ENCODE data around the gene MDGA2. TPM values are rescaled to one million over a fixed set of nuclear protein-coding genes. Genes with fewer than 3 reads are reported as not detected.

MDGA2 gene
- total and polyA plus RNA-seq, 2 of the 4 experiments (the other 2 are of a cell fraction), result 0.02 TPM; not detected in 1

DNA sequence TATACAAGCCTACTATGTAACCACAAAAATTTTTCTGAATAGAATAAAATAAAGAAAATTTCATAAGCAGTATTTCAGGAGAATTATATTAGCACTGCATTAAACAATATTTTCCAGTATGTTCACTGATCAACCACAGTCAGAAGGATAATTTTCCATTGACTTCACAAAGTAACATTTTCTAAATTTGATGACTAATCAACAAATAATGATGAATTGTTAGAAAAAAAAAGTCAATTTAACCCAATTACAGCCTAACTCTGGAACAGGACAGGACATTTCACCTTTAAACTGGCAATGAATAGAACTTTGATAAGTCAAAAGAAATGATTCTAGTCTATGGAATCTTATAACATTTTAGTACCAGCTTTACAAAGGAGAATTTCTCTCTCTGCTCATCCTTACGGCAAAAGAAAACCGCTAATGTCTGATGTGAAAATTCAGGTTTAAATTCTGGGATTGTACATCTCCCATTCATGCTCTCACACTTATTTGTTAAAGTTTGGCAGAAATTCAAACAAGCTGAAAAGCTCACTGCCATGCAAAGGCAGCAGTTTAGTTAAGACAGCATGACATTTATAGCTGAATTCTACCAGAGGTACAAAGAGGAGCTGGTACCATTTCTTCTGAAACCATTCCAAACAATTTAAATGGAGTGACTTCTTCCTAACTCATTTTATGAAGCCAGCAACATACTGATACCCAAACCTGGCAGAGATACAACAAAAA, 84.5 kb downstream of the MDGA2 start:
- TF ChIP-seq MAFK (IDR thresholded peaks at IDR 0.05; ENCODE audit: low read depth, low read length) (peak; percentile 89), MAZ (IDR thresholded peaks at IDR 0.05; ENCODE audit: borderline replicate concordance, low read depth, low read length) (no peak)
- Histone ChIP-seq H2AK9ac (replicated peaks; ENCODE audit: low read depth, low read length, poor library complexity) (no peak overlapping the region), H3K56ac (ENCODE audit: extremely low read depth, insufficient read depth, low read length) (no peak overlapping the region), H4K5ac (ENCODE audit: low read depth, low read length) (no peak overlapping the region), H3K27ac (ENCODE audit: insufficient read depth, low read length) (no peak overlapping the region), H3K9ac (ENCODE audit: low read depth, low read length) (no peak overlapping the region), H2AFZ (replicated peaks; ENCODE audit: low read length, poor library complexity) (no peak overlapping the region), H3K9me1 (ENCODE audit: insufficient read depth, low read length) (no peaks in the 10 kb centered on the region), H3K14ac (replicated peaks; ENCODE audit: low read depth, low read length) (no peak overlapping the region), H4K8ac (ENCODE audit: low read depth in 2 of 2, low read length in 2 of 2) (no peak overlapping the region), H3K36me3 (ENCODE audit: control insufficient read depth, insufficient read depth, low read length) (no peaks in the 10 kb centered on the region), H4K91ac (ENCODE audit: insufficient read depth, low read depth, low read length) (no peak overlapping the region), H2BK20ac (ENCODE audit: low read depth, low read length) (no peak overlapping the region), H3K79me1 (ENCODE audit: low read depth in 1 of 2, low read length in 2 of 2) (no peaks in the 10 kb centered on the region), H2BK5ac (ENCODE audit: low read depth, low read length, poor library complexity, severe bottlenecking) (no peak overlapping the region), H3K4me2 (ENCODE audit: low read depth, low read length) (no peak overlapping the region), H3K9me3 (ENCODE audit: control insufficient read depth, insufficient read depth, low read length) (peaks cover 3% of the 10 kb centered on the region; the same call in 1 of the 2 replicates), H3K27me3 (ENCODE audit: control insufficient read depth, insufficient read depth, low read length) (no peaks in the 10 kb centered on the region), H3K4me1 (ENCODE audit: control insufficient read depth, insufficient read depth, low read length) (no peaks in the 10 kb centered on the region), H3K18ac (ENCODE audit: low read depth, low read length) (no peak overlapping the region), H4K20me1 (ENCODE audit: insufficient read depth, low read length) (no peaks in the 10 kb centered on the region), H3K4ac (ENCODE audit: low read depth, low read length) (no peak overlapping the region), H2BK120ac (ENCODE audit: low read depth, low read length) (no peak overlapping the region), H3K23ac (ENCODE audit: low read depth, low read length) (no peak overlapping the region), H2AK5ac (ENCODE audit: low read depth, low read length) (no peak overlapping the region), H2BK15ac (ENCODE audit: low read depth, low read length) (no peak overlapping the region), H3K4me3 (ENCODE audit: insufficient read depth, low read depth, low read length) (no peak overlapping the region)
- BruUV-seq (replicated peaks), result no TSS peak
- ATAC-seq (ENCODE audit: low read depth), result no peak
- intact Hi-C loops (cut with micrococcal nuclease) (no loop called here), in situ Hi-C loops (cut with MboI; ENCODE audit: low sequenced_read_pairs) (no loop called here), dilution Hi-C loops (cut with HindIII; ENCODE audit: low sequenced_read_pairs, unreplicated experiment) (no loop called here)
- ChIA-PET CTCF (no interaction called here), POLR2A (ENCODE audit: unreplicated experiment) (no interaction called here)
- no peak for DNase-seq
- no CpG with 5 or more reads among the region's 2 CpGs for WGBS, 2 experiments (ENCODE audit: extremely low coverage in 2 of 2, insufficient read length in 1 of 2)

Data from IMR-90 (cell line).